GM19193 (cell line): Measurements from ENCODE around the gene FSIP1.

Source experiments
- POLR2A ChIP-seq: IDR thresholded peaks from 4 replicates; pipeline ENCODE4 v1.6.1; 2011; ENCODE audit not compliant: insufficient read depth, insufficient read length; ENCODE audit errors: extremely low read depth

FSIP1 gene

DNA sequence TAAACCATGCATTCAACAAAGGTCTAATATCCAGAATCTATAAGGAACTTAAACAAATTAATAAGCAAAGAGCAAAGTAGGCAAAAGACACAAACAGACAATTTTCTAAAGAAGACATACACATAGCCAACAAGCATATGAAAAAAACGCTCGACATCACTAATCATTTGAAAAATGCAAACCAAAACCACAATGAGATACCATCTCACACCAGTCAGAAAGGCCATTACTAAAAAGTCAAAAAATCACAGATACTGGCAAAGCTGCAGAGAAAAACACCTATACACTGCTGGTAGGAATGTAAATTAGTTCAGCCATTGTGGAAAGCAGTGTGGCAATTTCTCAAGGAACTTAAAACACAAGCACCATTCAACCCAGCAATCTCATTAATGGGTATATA, 53.8 kb downstream of the FSIP1 start:
- TF ChIP-seq POLR2A: no peak

DNA sequence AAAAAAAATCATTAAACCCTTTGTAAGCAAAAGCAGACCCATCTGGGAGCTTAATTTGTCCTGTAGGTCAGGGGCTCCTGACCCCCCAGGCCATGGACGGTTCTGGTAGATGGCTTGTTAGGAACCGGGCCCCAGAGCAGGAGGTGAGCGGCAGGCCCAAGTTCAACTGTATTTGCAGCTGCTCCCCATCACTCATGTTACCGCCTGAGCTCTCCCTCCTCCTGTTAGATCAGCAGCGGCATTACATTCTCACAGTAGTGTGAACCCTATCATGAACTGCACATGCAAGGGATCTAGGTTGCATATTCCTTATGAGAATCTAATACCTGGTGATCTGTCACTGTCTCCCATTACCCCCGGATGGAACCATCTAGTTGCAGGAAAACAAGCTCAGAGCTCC, 60.7 kb downstream of the FSIP1 start:
- TF ChIP-seq POLR2A: no peak

DNA sequence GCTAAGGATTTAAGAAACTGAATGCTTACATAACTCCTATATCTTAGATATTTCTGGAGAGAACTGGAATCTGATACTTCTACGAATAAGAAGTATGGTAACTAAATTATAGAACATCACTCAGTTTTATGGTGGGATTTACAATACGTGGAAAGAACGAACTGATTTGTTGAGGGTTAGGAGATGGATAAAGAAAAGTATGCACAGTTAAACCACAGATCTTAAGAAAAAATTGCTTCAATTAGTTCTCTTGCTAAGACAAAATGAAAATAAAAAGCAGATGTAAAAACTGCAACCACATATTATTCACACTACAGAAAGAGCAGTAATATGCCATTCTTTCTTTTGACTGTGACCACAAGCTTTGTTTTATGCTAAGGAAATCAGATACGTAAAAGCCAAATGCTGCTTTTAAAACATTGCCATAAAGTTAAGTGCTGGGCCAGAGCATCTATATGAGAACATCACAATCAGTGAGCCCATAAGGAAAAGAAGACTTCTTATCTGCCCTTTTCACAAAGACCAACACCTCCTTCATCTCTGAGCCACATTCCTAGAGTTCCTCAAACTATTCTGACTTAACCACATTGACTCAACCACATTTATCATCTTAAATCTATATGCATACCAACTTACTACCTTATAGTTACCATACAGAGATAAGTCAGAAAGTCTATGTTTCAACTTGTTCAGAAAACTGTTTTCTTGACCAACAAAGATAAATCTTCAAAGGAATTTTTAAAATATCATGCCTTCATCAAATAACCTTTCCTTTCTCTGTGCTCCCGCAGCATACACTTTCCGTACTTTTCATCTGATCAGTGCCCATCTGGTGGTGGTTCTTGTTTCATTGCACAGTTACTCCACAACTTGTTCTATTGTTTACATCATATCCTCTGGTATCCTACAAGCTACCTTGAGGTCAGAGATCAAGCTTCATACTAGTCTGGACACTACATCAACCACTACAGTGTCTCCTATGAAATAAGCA, 61.7 kb downstream of the FSIP1 start:
- TF ChIP-seq POLR2A: no peak

DNA sequence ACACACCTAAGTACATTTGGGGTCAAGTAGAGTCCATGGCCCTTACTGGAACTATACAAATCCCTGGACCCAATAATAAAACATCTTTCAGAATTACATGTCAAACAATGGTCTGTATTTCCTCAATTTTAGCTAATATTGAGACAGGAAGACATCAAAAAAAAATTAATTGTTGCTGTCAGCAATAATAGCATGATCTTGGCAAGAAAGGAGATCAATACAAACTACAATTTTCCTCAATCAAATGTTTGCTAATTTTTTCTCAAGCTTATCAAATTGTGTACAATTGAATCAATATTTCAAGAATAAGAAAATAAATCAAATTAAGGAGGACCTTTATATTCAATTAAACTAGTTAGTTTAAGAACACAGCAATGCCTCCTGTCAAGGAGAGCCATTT, 62.6 kb downstream of the FSIP1 start:
- no peak for TF ChIP-seq POLR2A

DNA sequence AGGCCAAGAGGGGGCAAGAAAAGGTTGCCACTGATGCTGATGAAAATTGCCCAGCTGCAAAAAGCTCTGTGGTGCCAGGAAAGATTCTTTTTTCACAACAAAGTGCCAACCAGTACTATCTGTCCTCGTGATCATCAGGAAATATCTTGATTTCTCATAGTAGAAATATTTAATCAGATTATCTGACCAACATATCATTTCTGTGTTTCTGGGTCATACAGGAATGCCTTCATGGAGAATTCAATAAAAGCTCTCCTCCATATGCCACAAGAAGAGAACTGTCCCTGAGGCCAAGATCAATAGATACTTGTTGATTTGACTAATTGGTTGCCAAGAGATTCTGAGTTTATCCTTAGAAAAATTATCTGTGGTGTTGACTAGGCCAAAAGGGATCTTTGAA, 63.5 kb downstream of the FSIP1 start:
- TF ChIP-seq POLR2A: no peak

DNA sequence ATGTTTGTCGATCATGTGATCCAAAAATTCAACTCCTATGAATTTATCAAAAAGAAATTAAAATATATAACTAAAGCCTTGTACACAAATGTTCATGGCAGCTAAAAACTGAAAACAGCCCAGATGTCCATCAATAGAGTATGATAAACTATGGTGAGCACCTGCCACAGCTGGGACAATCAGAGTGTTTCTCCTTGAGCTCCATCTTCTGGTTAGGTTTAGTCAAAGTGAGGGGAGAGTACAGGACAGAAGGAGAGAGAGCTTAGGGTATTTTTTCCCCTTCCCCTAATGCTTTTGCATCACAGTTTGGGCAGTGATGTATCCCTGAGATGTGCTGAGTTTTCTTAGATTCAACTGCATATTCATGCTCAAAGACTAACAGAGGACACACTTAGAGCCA, 65.5 kb downstream of the FSIP1 start:
- no peak for TF ChIP-seq POLR2A

DNA sequence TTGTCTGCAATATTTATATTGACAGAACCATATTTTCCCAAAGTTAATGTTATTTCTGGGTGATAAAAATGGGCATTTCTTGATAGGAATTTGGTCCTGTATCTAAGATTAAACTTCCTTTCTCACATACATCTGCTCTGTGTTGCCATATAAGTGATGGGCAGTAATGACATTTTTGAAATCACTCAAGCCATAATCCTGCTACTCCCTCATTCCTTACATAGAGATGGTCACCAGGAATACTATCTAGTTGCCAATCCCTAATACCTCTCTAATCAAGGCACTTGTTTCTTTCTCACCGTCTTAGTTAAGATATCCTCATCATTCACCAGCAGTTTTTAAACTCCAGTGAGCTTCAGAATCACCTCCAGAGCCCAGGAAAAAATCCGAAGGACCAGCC, 68.4 kb downstream of the FSIP1 start:
- TF ChIP-seq POLR2A: no peak

DNA sequence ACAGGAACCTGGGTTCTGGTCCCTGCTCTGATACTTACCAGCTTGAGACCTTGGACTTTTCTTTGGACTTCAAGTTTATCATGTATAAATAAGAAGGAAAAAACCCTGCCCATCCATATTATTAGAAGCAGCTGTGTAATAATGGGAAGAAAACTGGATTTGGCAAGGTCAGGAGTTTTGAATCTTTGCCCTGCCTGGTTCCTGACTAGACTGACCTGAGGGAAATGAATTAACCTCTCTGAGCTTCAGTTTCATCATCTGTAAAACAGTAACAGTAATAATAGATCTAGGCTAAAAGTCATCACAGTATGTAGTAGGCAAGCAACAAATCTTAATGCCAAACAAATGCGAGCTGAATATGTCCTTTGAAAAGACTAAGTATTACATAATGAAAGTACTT, 68.8 kb downstream of the FSIP1 start:
- TF ChIP-seq POLR2A: no peak

DNA sequence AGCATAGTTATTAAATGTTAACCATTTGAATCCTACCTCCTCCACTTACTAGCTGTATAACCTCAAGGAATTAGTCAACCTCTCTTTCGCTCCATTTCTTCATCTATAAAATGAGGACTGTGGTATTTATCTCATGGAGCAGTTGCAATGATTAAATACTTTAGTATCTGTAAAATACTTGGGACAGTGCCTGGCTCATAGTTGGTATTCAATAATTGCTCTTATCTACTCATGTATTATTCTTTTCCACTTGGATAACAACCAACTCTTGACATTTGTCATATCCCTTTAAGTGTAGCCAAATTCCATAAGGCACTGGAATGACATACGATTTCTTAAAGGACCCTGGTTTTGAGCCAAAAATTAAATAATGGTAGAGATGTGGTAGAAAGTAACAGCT, 72.0 kb downstream of the FSIP1 start:
- TF ChIP-seq POLR2A: no peak

DNA sequence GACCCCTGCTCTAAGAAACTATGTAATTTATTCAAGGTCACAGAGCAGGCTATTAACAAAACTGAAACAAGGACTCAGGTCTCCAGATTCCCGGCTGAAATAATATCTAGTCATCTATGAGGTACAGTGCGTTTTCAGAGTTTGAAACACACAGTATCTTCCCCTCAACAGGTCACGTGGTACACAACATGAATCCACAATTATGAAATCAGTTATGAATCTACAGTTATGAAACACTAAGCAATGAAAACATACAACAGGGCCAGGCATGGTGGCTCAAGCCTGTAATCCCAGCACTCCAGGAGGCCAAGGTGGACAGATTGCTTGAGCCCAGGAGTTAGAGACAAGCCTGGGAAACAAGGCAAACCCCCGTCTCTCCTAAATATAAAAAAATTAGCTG, 72.7 kb downstream of the FSIP1 start:
- TF ChIP-seq POLR2A: no peak

DNA sequence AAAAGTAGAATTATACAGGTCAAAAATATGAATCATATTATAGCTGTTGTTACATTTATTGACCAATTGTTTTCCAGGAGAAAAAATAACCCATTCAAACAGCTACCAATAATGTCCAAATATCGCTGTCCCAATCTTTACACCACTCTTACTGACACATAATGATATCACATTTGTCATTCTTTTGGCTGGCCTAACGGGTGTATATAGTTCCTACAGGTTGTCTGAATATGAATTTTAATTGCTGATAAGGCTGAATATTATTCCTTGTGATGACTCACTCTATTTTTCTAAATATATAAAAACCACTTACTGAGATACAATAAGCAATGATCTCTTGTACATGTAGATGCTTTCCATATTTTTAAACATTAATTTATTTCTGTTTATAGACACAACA, 76.4 kb downstream of the FSIP1 start:
- TF ChIP-seq POLR2A: no peak

DNA sequence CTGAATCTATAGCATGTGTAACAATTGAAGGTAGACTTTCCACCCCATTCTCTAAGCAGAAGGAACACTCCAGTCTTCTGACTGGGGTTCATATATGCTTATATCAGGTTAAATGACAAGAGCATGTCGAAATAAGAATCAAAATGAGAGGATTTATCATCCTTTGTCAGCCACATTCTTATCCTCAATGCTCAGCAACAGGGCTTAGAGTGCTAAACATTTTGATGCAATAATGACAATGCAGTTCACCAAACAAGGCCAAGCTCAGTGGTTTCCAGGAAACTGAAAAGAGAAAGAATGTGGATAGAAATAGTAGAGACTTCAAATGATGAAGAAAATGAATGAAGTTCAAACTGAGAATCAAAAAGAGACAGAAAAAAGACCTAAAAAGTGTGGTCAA, 78.0 kb downstream of the FSIP1 start:
- no peak for TF ChIP-seq POLR2A

DNA sequence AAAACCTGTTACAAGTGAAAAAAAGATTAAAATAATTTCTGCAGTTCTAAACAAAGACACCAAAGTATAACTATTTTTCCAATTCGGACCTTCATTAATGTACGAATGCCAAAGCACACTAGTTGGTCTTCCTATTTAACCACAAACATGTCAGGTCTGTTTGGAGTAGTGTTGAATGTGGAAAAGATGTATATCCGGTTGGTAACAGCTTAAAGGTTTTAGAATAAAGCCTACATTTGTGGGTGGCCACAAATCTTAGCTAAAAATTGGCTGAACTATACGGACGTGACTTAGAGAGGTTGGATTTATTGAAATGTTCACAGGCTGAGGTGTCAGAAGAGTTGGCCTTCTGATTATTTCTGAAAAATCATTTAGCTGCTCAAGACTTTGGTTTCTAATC, 78.4 kb downstream of the FSIP1 start:
- TF ChIP-seq POLR2A: no peak

DNA sequence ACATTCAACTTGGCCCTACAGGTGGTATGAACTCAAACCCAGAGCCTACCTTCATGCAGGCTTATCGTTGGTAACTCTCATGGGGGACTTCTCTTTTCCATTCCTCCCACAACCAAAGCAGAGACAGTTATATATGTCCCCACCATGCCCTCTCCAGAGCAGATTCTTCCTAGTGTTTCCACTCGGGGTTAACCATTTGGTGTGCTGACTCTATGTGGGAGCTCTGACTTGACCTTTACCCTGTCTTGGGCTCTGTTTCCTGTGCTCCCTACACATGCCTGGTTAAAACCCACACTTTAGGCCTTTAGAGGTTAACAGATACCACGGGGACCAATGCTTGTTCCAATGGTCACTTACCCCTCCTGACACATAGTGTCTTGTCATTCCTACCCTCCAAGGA, 80.7 kb downstream of the FSIP1 start:
- no peak for TF ChIP-seq POLR2A

DNA sequence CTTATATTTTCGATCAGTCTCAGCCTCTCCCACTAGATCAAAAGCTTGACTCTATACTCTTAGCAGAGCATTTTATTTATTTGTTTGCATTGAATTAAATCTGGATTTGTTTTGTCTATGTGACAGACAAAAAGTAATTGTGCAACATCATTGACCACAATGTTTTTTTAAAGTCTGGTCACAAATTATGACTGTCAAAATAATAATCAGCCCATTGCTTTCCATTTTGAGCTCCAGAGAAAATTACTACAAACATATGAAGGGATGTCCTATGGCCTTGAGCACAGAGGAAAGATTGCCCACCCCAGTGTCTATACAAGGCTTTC, 82.3 kb downstream of the FSIP1 start:
- TF ChIP-seq POLR2A: no peak

DNA sequence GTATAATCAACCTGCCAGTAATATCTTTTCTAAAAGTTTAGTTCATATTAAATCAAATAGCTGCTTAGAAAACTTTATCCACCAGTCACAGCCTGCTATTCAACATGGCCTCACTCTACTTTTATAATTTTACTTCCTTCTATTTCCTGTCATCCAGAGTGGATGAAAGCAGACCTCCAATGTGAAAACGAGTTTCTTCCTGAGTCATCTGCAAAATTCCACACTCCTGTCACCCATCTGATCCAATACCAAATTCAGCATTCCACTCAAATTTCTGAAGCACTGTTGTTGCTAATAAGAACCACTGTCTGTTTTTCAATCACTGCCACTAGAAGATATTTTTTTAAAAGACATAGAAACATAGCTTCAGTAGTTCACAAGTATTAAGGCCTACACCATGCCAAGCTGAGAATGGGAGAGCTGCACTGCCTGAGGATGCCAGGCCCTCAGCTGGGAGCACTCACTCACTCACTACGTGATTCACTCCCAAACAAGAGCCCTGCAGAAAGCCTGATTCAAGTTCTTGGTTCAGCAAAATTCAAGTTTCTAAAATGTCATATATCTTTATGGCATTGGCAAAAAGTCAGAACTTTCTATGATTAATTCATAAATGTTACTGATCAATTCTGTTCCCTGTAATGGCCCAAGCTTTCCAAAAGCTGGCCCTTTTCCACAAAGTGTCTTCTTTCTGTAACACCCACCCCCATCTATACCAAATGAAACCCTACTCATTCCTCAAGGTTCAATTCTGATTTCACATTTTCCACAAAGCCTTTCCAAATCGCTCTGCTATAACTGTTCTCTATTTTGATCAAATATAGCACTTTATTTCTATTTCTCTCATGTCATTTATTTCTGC, 82.9 kb downstream of the FSIP1 start:
- TF ChIP-seq POLR2A: no peak
